ENCODE results near the gene PDK2. TPM values are rescaled to one million over a fixed set of nuclear protein-coding genes. Genes with fewer than 3 reads are reported as not detected.

Gene PDK2
- total RNA-seq, 1 donor from 2014 or later = 44.6 TPM

DNA sequence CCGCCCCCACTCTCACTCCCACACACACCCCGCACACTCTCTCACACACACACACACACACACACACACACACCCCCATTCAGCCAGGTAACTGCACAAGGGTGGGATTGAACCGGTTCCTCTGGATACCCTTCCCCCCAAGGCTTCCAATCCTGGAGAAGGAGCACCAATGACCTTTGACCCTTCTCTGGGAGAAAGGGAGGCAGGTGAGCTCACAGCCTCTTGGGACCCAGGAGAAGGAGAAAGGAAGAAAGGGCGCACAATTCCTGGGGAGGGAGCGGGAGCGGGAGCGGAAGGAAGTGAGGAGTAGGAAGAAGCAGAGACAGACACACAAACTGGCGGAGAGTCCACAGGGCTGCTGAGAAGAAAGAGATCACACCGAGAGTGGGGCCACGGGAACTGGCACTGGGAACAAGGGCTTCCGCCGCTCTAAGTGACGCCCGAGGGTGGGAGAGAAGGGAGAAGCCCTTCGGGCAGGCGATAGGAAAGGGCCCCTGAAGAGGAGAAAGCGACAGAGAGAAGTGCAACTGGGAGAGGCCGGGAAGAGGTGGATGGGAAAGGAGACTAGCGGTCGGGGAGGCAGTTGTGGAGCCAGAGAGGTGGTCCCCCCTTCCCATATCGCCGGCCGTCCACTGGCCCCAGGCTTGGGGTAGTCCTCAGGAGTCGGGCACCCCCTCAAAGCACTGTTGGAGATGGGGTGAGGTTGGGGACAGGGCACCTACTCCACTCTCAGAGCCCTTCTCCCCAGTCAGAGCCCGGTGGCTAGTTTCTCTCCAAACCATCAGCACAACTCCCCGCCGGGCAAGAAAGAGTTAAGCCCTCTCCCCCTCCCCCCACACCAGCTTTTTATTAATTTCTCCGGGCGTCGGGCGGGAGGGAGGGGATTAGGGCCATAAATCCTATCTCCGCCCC lies 33.5 kb downstream of the PDK2 start:
- Mint-ChIP-seq H3K4me1 (peaks cover 25% of the 10 kb centered on the region), H3K4me3 (peak overlapping the region; percentile 93), H3K9me3 (no peaks in the 10 kb centered on the region), H3K36me3 (no peaks in the 10 kb centered on the region), H3K27me3 (ENCODE audit: low read depth) (peaks cover 8% of the 10 kb centered on the region), H3K27ac (peak overlapping the region; percentile 91)
- TF ChIP-seq, protein P1, sequence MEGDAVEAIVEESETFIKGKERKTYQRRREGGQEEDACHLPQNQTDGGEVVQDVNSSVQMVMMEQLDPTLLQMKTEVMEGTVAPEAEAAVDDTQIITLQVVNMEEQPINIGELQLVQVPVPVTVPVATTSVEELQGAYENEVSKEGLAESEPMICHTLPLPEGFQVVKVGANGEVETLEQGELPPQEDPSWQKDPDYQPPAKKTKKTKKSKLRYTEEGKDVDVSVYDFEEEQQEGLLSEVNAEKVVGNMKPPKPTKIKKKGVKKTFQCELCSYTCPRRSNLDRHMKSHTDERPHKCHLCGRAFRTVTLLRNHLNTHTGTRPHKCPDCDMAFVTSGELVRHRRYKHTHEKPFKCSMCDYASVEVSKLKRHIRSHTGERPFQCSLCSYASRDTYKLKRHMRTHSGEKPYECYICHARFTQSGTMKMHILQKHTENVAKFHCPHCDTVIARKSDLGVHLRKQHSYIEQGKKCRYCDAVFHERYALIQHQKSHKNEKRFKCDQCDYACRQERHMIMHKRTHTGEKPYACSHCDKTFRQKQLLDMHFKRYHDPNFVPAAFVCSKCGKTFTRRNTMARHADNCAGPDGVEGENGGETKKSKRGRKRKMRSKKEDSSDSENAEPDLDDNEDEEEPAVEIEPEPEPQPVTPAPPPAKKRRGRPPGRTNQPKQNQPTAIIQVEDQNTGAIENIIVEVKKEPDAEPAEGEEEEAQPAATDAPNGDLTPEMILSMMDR (IDR thresholded peaks at IDR 0.05; ENCODE audit: unreplicated experiment) = no peak
- peak in 1 of 2 experiments; percentile 59 for DNase-seq (ENCODE audit: low spot score in 2 of 2, unreplicated experiment in 2 of 2)

DNA sequence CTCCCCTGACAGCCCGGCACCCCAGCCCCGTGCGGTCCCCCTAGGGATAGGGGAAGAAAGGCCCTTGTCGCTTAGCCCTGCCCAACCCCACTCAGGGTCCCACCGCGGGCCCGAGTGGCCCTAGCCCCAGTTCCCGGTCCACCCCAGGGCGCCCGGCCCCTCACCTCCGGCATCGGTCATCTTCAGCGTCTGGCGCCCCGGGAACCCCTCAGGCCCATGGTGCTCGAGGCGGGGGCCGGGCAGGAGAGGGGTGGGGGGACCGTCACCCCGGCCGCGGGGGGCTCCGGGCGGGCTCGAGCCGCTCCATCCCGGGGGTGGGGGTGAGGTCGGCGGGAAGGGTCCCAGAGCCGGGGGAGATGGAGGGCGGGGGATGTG lies 34.2 kb downstream of the PDK2 start:
- peaks cover 20% of the 10 kb centered on the region for H3K4me1 Mint-ChIP-seq
- H3K4me3 Mint-ChIP-seq = peak overlapping the region; percentile 93
- DNase-seq (ENCODE audit: low spot score in 2 of 2, unreplicated experiment in 2 of 2) = no peak
- H3K36me3 Mint-ChIP-seq = no peaks in the 10 kb centered on the region
- H3K27ac Mint-ChIP-seq = no peak overlapping the region
- H3K9me3 Mint-ChIP-seq = no peaks in the 10 kb centered on the region
- peaks cover 8% of the 10 kb centered on the region for H3K27me3 Mint-ChIP-seq (ENCODE audit: low read depth)
- TF ChIP-seq, protein P1 (IDR thresholded peaks at IDR 0.05; ENCODE audit: unreplicated experiment) = no peak

DNA sequence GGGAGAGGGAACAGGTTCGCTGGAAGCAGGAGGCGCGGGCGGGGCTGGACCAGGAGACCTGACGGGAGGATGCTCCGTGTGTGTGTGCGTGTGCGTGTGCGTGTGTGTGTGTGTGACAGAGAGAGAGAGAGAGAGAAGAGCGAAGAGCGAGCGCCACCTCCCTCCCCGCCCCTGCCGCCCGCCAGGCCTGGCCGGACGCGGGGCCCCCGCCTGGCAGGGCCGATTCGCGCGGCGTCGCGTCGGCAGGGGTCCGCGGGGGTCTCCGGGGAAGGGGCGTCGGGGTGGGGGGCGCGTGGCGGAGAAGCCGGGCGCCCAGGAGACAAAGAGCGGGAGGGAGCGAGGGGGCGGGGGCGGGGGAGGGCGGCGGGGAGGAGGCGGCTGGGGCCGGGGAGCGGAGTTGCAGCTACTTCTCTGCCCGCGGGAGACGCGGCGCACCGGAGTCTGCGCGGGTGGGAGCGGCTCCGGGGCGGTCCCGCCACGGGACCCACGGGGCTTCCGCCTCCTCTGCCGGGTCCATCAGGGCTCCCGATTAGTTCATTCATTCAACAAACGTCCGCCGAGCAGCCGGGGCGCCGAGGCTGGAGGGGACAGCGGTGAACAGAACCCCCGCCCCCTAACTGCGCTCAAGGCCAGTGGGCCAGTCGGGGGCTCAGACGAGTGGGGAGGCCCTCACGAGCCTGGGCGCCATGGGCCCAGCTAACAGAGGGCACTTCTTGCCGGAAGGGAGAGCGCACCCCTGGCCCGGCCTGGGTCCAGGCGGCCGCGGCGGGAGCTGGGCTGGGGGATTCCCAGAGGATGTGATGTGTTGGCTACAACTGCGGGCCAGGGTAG lies 34.8 kb downstream of the PDK2 start, which contains the start of gene SAMD14:
Gene SAMD14, minus strand, starts transcription at position 433 of the 831 bp plus-strand sequence. CDS start 5,201 bp downstream, outside the sequence.
- TF ChIP-seq, protein P1 (IDR thresholded peaks at IDR 0.05; ENCODE audit: unreplicated experiment) = no peak
- Mint-ChIP-seq H3K27me3 (ENCODE audit: low read depth) (peaks cover 8% of the 10 kb centered on the region), H3K9me3 (no peaks in the 10 kb centered on the region), H3K4me1 (peaks cover 20% of the 10 kb centered on the region), H3K27ac (peak within 1 kb of the TSS; percentile 91), H3K4me3 (peak within 1 kb of the TSS; percentile 93), H3K36me3 (no peaks in the 10 kb centered on the region)
- peak in 1 of 2 experiments; percentile 64 for DNase-seq (ENCODE audit: low spot score in 2 of 2, unreplicated experiment in 2 of 2)

DNA sequence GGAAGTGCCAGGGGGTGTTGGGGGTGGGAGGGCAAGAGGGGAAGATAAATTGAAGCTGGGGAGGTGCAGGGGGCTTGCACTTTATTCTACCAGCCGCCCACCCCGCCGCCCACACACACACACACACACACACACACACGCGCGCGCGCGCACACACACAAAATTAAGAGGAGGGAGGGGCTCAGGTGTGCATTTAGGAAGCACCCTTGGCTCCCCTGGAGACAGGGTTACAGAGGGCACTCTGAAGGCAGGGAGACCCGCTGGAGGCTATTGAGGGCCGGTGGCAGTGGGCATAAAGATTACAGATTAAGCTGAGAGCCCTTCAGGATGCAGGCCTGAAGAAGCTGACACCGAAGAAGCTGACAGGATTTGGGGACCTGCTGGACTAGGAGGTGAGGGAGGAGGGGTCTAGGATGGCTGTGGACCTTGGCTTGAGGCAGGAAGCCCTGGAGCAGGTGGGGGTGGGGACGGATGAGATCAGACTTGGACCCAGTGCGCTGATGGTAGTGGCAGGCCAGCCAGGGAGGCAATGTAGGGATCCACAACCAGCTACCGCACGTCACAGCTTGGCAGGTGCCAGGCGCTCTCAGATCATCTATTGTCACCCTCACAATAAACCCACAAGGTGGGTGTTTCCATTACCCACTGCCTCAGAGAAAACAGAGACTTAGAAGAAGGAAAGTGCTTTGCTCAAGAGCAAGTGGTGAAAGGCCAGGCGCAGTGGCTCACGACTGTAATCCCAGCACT lies 35.6 kb downstream of the PDK2 start:
- Mint-ChIP-seq H3K9me3 (no peaks in the 10 kb centered on the region), H3K4me3 (peak overlapping the region; percentile 65), H3K4me1 (peaks cover 20% of the 10 kb centered on the region), H3K27me3 (ENCODE audit: low read depth) (peaks cover 8% of the 10 kb centered on the region), H3K27ac (no peak overlapping the region), H3K36me3 (peaks cover 2% of the 10 kb centered on the region)
- TF ChIP-seq, protein P1 (IDR thresholded peaks at IDR 0.05; ENCODE audit: unreplicated experiment) = no peak
- no peak for DNase-seq (ENCODE audit: low spot score in 2 of 2, unreplicated experiment in 2 of 2)

DNA sequence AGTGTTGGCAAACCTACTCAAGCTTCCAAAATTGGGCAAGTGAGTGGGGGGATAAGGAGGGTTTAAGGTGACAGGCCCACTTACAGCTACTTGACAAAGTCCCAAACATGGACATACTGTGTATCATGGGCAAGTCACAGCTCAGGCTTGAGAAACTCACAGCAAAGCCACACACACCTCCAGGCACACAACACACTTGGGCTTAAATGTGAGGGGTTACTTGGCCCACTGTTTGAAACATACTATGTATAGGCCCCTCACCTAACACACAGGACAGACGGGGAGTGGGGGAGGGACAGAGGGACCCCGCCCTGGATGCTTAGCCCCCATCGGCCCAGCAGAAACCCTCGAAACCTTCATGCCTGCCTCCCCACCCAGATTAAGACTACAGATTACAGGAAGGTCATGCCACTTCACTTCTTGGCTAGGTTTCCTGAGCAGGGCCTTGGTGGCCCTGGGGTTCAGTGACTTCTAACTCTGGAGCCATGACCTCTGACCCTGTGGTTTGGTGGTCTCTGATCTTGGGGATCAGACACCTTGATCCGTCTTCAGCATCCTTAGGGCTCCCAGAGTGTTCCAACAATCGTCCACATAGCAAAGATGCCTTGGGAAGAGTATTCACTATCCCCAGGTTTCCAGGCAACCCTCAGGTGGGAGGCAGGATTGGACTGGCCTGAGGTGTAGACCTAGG lies 37.1 kb downstream of the PDK2 start:
- Mint-ChIP-seq H3K9me3 (no peaks in the 10 kb centered on the region), H3K36me3 (peaks cover 11% of the 10 kb centered on the region), H3K27ac (no peak overlapping the region), H3K4me3 (no peak overlapping the region), H3K4me1 (peaks cover 20% of the 10 kb centered on the region), H3K27me3 (ENCODE audit: low read depth) (peaks cover 8% of the 10 kb centered on the region)
- TF ChIP-seq, protein P1 (IDR thresholded peaks at IDR 0.05; ENCODE audit: unreplicated experiment) = no peak
- no peak for DNase-seq (ENCODE audit: low spot score in 2 of 2, unreplicated experiment in 2 of 2)

All from mesothelial cell of epicardium (in vitro differentiated cells).